Activated CD4-positive, alpha-beta memory T cell treated with anti-CD3 and anti-CD28 coated beads for 36 hours (primary cell): ENCODE measurements around the gene PET100. TPM values are rescaled to one million over a fixed set of nuclear protein-coding genes. Genes with fewer than 3 reads are reported as not detected.
A peak's percentile ranks its signal among the peaks of the same experiment; 100 is the strongest.

Source experiments
- CTCF ChIA-PET: fragments of 350-600 bp; sonication (Branson Sonifier 250); formaldehyde crosslinking; loops from one replicate; lab custom pipeline; 2021; ENCODE audit warnings: antibody characterized with exemption, inconsistent platforms; lab: Charles Lee
- POLR2A ChIA-PET: fragments of 350-600 bp; sonication (Branson Sonifier 250); formaldehyde crosslinking; loops from one replicate; lab custom pipeline; 2021; ENCODE audit warnings: antibody characterized with exemption; lab: Charles Lee
- DNase-seq: peaks from one replicate; pipeline ENCODE4 v3.0.0-alpha.2; 2020
- H3K27ac Mint-ChIP-seq: one replicate; pipeline ENCODE4 v1.8.0; 2021; ENCODE audit warnings: mixed read lengths
- H3K27me3 Mint-ChIP-seq: one replicate; pipeline ENCODE4 v1.8.0; 2021; ENCODE audit warnings: mixed read lengths
- H3K36me3 Mint-ChIP-seq: one replicate; pipeline ENCODE4 v1.8.0; 2021; ENCODE audit warnings: mixed read lengths
- H3K4me1 Mint-ChIP-seq: one replicate; pipeline ENCODE4 v1.8.0; 2021; ENCODE audit warnings: low read depth, mixed read lengths
- H3K4me3 Mint-ChIP-seq: one replicate; pipeline ENCODE4 v1.8.0; 2021; ENCODE audit warnings: mild to moderate bottlenecking, mixed read lengths
- H3K9me3 Mint-ChIP-seq: one replicate; pipeline ENCODE4 v1.8.0; 2021; ENCODE audit warnings: mixed read lengths
- intact Hi-C: fragments of 100-400 bp; cut with micrococcal nuclease; formaldehyde crosslinking; loops from one replicate; pipeline ENCODE4 v1.15.1; 2023
- total RNA-seq, 2 experiments: library from RNA; stranded (reverse); gene quantifications; one replicate each; pipeline ENCODE4 v1.2.3, GENCODE V29; 2021

PET100 gene
- total RNA-seq, 2 experiments from 2014 or later = 106 to 114 TPM

- H3K27ac Mint-ChIP-seq = no peak overlapping the region
- intact Hi-C loops = no loop called here
- H3K27me3 Mint-ChIP-seq = peaks cover 19% of the 10 kb centered on the region
- CTCF ChIA-PET = interaction anchor here (1.1 kb wide), 1 partner anchor 78 kb away, joined by 3 read pairs; the partner anchor contains the start of gene TRAPPC5
- no peaks in the 10 kb centered on the region for H3K36me3 Mint-ChIP-seq
- DNase-seq = no peak
- no peaks in the 10 kb centered on the region for H3K4me1 Mint-ChIP-seq
- H3K9me3 Mint-ChIP-seq = no peaks in the 10 kb centered on the region
- no peak overlapping the region for H3K4me3 Mint-ChIP-seq
- POLR2A ChIA-PET = no interaction called here
Measured at GRCh38 chr19:7602935-7603497, 26.6 kb upstream of the PET100 start.

- intact Hi-C loops = no loop called here
- CTCF ChIA-PET = no interaction called here
- no peak for DNase-seq
- Mint-ChIP-seq H3K4me1 (no peaks in the 10 kb centered on the region), H3K9me3 (no peaks in the 10 kb centered on the region), H3K27ac (no peak overlapping the region), H3K27me3 (peaks cover 12% of the 10 kb centered on the region), H3K4me3 (no peak overlapping the region), H3K36me3 (no peaks in the 10 kb centered on the region)
- POLR2A ChIA-PET = no interaction called here
Measured at GRCh38 chr19:7603919-7604318, 25.7 kb upstream of the PET100 start.

- DNase-seq = peak; percentile 49
- Mint-ChIP-seq H3K27ac (no peak overlapping the region), H3K27me3 (peaks cover 12% of the 10 kb centered on the region), H3K4me3 (no peak overlapping the region), H3K4me1 (no peaks in the 10 kb centered on the region), H3K9me3 (no peaks in the 10 kb centered on the region), H3K36me3 (no peaks in the 10 kb centered on the region)
- intact Hi-C loops = no loop called here
- POLR2A ChIA-PET = no interaction called here
- CTCF ChIA-PET = interaction anchor here (2.6 kb wide), 1 partner anchor 37 kb away, joined by 18 read pairs; no protein-coding TSS in a partner anchor
Measured at GRCh38 chr19:7605490-7606222, 23.9 kb upstream of the PET100 start.

- Mint-ChIP-seq H3K27me3 (peaks cover 10% of the 10 kb centered on the region), H3K9me3 (no peaks in the 10 kb centered on the region), H3K27ac (no peak overlapping the region), H3K4me3 (no peak overlapping the region), H3K36me3 (no peaks in the 10 kb centered on the region), H3K4me1 (no peaks in the 10 kb centered on the region)
- POLR2A ChIA-PET = no interaction called here
- DNase-seq = no peak
- intact Hi-C loops = no loop called here
- CTCF ChIA-PET = interaction anchor here (2.6 kb wide), 1 partner anchor 38 kb away, joined by 18 read pairs; no protein-coding TSS in a partner anchor
Measured at GRCh38 chr19:7606289-7606688, 23.3 kb upstream of the PET100 start.

- CTCF ChIA-PET = interaction anchor here (2.6 kb wide), 1 partner anchor 39 kb away, joined by 18 read pairs; no protein-coding TSS in a partner anchor
- intact Hi-C loops = no loop called here
Measured at GRCh38 chr19:7607212-7607873, 22.2 kb upstream of the PET100 start.

GRCh38 chr19:7607874-7608560 lies 21.6 kb upstream of the PET100 start:
- H3K9me3 Mint-ChIP-seq = no peaks in the 10 kb centered on the region
- CTCF ChIA-PET = interaction anchor here (1.0 kb wide), 1 partner anchor 40 kb away, joined by 3 read pairs; no protein-coding TSS in a partner anchor
- H3K4me1 Mint-ChIP-seq = no peaks in the 10 kb centered on the region
- intact Hi-C loops = no loop called here
- no peak overlapping the region for H3K27ac Mint-ChIP-seq
- H3K36me3 Mint-ChIP-seq = no peaks in the 10 kb centered on the region
- POLR2A ChIA-PET = no interaction called here
- H3K4me3 Mint-ChIP-seq = no peak overlapping the region
- DNase-seq = no peak
- peaks cover 6% of the 10 kb centered on the region for H3K27me3 Mint-ChIP-seq

More at GRCh38 chr19:7607212-7607873, 22.2 kb upstream of the PET100 start:
- Mint-ChIP-seq H3K27ac (no peak overlapping the region), H3K9me3 (no peaks in the 10 kb centered on the region), H3K27me3 (peaks cover 6% of the 10 kb centered on the region), H3K4me3 (no peak overlapping the region), H3K36me3 (no peaks in the 10 kb centered on the region), H3K4me1 (no peaks in the 10 kb centered on the region)
- no peak for DNase-seq
- POLR2A ChIA-PET = no interaction called here

GRCh38 chr19:7610491-7611240 lies 18.9 kb upstream of the PET100 start:
- Mint-ChIP-seq H3K4me1 (no peaks in the 10 kb centered on the region), H3K4me3 (no peak overlapping the region), H3K9me3 (no peaks in the 10 kb centered on the region), H3K36me3 (no peaks in the 10 kb centered on the region), H3K27me3 (no peaks in the 10 kb centered on the region), H3K27ac (no peak overlapping the region)
- intact Hi-C loops = no loop called here
- POLR2A ChIA-PET = interaction anchor here (0.6 kb wide), 1 partner anchor 388 kb away, joined by 3 read pairs; no protein-coding TSS in a partner anchor
- no peak for DNase-seq
- CTCF ChIA-PET = no interaction called here

GRCh38 chr19:7611541-7612279 lies 17.9 kb upstream of the PET100 start:
- ChIA-PET CTCF (interaction anchor here (0.7 kb wide), 1 partner anchor 195 kb away, joined by 4 read pairs; no protein-coding TSS in a partner anchor), POLR2A (no interaction called here)
- no peaks in the 10 kb centered on the region for H3K36me3 Mint-ChIP-seq
- DNase-seq = no peak
- H3K27me3 Mint-ChIP-seq = no peaks in the 10 kb centered on the region
- no peaks in the 10 kb centered on the region for H3K9me3 Mint-ChIP-seq
- no peak overlapping the region for H3K4me3 Mint-ChIP-seq
- no peaks in the 10 kb centered on the region for H3K4me1 Mint-ChIP-seq
- intact Hi-C loops = no loop called here
- no peak overlapping the region for H3K27ac Mint-ChIP-seq

GRCh38 chr19:7612282-7613274 lies 17.0 kb upstream of the PET100 start:
- ChIA-PET POLR2A (no interaction called here), CTCF (interaction anchor here (0.7 kb wide), 1 partner anchor 194 kb away, joined by 4 read pairs; no protein-coding TSS in a partner anchor)
- no peak for DNase-seq
- no peak overlapping the region for H3K4me3 Mint-ChIP-seq
- intact Hi-C loops = no loop called here
- H3K4me1 Mint-ChIP-seq = no peaks in the 10 kb centered on the region
- no peaks in the 10 kb centered on the region for H3K27me3 Mint-ChIP-seq
- H3K36me3 Mint-ChIP-seq = peaks cover 6% of the 10 kb centered on the region
- no peaks in the 10 kb centered on the region for H3K9me3 Mint-ChIP-seq
- H3K27ac Mint-ChIP-seq = no peak overlapping the region
